GM19239 (cell line): ENCODE results near the gene FDX2.
"Not testable (repeated sequence)": the region's sequence is repeated elsewhere in the genome, so short reads cannot be mapped to it uniquely, and the experiment has no call there.

Experiments used
- DNase-seq: peaks from one replicate; pipeline ENCODE4 v3.0.0; 2011; ENCODE audit warnings: low spot score; ENCODE audit not compliant: insufficient read length
- FAIRE-seq: peaks from 2 replicates; lab custom pipeline; 2011; peaks lifted over from hg19 to GRCh38; lab: Jason Lieb, UNC

The FDX2 gene

GRCh38 chr19:10315335-10316214, at the start of gene FDX2:
TSS of gene FDX2 (minus strand) at chr19:10316015. CDS start at chr19:10315996, 19 bp downstream.
- FAIRE-seq = peak; percentile 97
- peak; percentile 97 for DNase-seq

GRCh38 chr19:10365518-10365917, 49.7 kb upstream of the FDX2 start:
- DNase-seq (no peak), FAIRE-seq (no peak)

GRCh38 chr19:10364644-10365043, 48.8 kb upstream of the FDX2 start:
- FAIRE-seq (no peak), DNase-seq (no peak)

- DNase-seq = no peak
- FAIRE-seq = no peak
Measured at GRCh38 chr19:10363789-10364281, 48.0 kb upstream of the FDX2 start.

- no peak for FAIRE-seq
- no peak for DNase-seq
Measured at GRCh38 chr19:10362259-10362658, 46.4 kb upstream of the FDX2 start.

- DNase-seq (no peak), FAIRE-seq (no peak)
Measured at GRCh38 chr19:10361569-10362011, 45.8 kb upstream of the FDX2 start.

GRCh38 chr19:10356431-10356830, 40.6 kb upstream of the FDX2 start:
- FAIRE-seq (no peak), DNase-seq (no peak)

GRCh38 chr19:10353793-10354391, 38.1 kb upstream of the FDX2 start:
- DNase-seq = no peak
- no peak for FAIRE-seq

GRCh38 chr19:10352764-10353671, 37.2 kb upstream of the FDX2 start:
- FAIRE-seq = no peak
- no peak for DNase-seq

GRCh38 chr19:10346509-10346908, 30.7 kb upstream of the FDX2 start:
- DNase-seq (no peak), FAIRE-seq (no peak)

- DNase-seq = no peak
- no peak for FAIRE-seq
Measured at GRCh38 chr19:10344780-10345179, 29.0 kb upstream of the FDX2 start.

GRCh38 chr19:10343495-10343894, 27.7 kb upstream of the FDX2 start:
- FAIRE-seq (no peak), DNase-seq (no peak)

- DNase-seq (no peak), FAIRE-seq (no peak)
Measured at GRCh38 chr19:10339977-10340376, 24.2 kb upstream of the FDX2 start.

- peak; percentile 90 for FAIRE-seq
- peak; percentile 67 for DNase-seq
Measured at GRCh38 chr19:10339380-10339960, 23.7 kb upstream of the FDX2 start, which contains the start of gene ICAM3. TSS of gene ICAM3 (minus strand) at chr19:10339624. CDS start at chr19:10339614, 10 bp downstream.

GRCh38 chr19:10338940-10339339, 23.1 kb upstream of the FDX2 start:
- no peak for DNase-seq

GRCh38 chr19:10336725-10337124, 20.9 kb upstream of the FDX2 start:
- DNase-seq, FAIRE-seq: not testable (repeated sequence)

More at GRCh38 chr19:10338940-10339339, 23.1 kb upstream of the FDX2 start:
- FAIRE-seq = peak; percentile 8

- FAIRE-seq = no peak
- DNase-seq = no peak
Measured at GRCh38 chr19:10335352-10335985, 19.7 kb upstream of the FDX2 start.

GRCh38 chr19:10334588-10335351, 19.0 kb upstream of the FDX2 start:
- DNase-seq (no peak), FAIRE-seq (no peak)
